B cell (primary cell): Measurements from ENCODE around the gene MYO1G. TPM values are rescaled to one million over a fixed set of nuclear protein-coding genes. Genes with fewer than 3 reads are reported as not detected.
A peak's percentile ranks its signal among the peaks of the same experiment; 100 is the strongest.

ENCODE experiments used
- ATAC-seq: fragments of 200-7000 bp; cut with Tn5 transposase; one replicate; pipeline ENCODE4 v1.10.0; 2021; ENCODE audit warnings: low read depth, mild to moderate bottlenecking, moderate number of reproducible peaks, moderate library complexity
- CTCF ChIA-PET: fragments of 350-600 bp; sonication (Branson Sonifier 250); formaldehyde crosslinking; loops from one replicate; lab custom pipeline; 2021; ENCODE audit warnings: antibody characterized with exemption, inconsistent platforms; lab: Charles Lee
- POLR2A ChIA-PET: fragments of 350-600 bp; sonication (Branson Sonifier 250); formaldehyde crosslinking; loops from one replicate; lab custom pipeline; 2021; ENCODE audit warnings: antibody characterized with exemption; lab: Charles Lee
- DNase-seq: peaks from one replicate; pipeline ENCODE4 v3.0.0; 2013
- H2AFZ ChIP-seq: 2 replicates; pipeline ENCODE4 v1.6.1; 2012; ENCODE audit warnings: mild to moderate bottlenecking, low read depth, low read length; ENCODE audit not compliant: insufficient read depth, poor library complexity, severe bottlenecking
- H3K27ac ChIP-seq, 2 donors: 1 replicate in 1 of 2; 2 replicates in 1 of 2; pipeline ENCODE4 v1.5.1; 2012 to 2013; ENCODE audit warnings: low read length in 2 of 2, mild to moderate bottlenecking in 2 of 2, moderate library complexity in 1 of 2
- H3K27me3 ChIP-seq, 4 experiments: fragments of 200-600 bp in 1 of 4; sonication (generic) in 1 of 4; replicated peaks in 1 of 4; 1 replicate in 2 of 4; 2 replicates in 2 of 4; pipeline versions ENCODE4 v1.6.1 to v1.7.0; 2013 to 2016; ENCODE audit warnings: low read length in 3 of 4, mild to moderate bottlenecking in 2 of 4, mixed read lengths in 1 of 4, moderate library complexity in 1 of 4; ENCODE audit not compliant: insufficient read depth in 4 of 4, control insufficient read depth in 3 of 4; ENCODE audit errors: control extremely low read depth in 1 of 4
- H3K36me3 ChIP-seq, 2 experiments: replicated peaks in 1 of 2; 1 replicate in 1 of 2; 2 replicates in 1 of 2; pipeline versions ENCODE4 v1.6.1 to v1.7.1; 2013; ENCODE audit warnings: low read length in 1 of 2; ENCODE audit not compliant: insufficient read depth in 2 of 2, control insufficient read depth in 1 of 2; ENCODE audit errors: control extremely low read depth in 1 of 2, extremely low read depth in 1 of 2
- H3K4me1 ChIP-seq, 2 donors: fragments of 200-600 bp in 1 of 2; sonication (generic) in 1 of 2; 1 replicate in 1 of 2; 2 replicates in 1 of 2; pipeline versions ENCODE4 v1.5.1 to v1.6.1; 2013 to 2017; ENCODE audit warnings: low read length in 2 of 2; ENCODE audit not compliant: control insufficient read depth in 2 of 2, insufficient read depth in 2 of 2
- H3K4me2 ChIP-seq: replicated peaks from 2 replicates; pipeline ENCODE3; 2012; ENCODE audit warnings: mild to moderate bottlenecking, low read depth, low read length; ENCODE audit not compliant: poor library complexity, severe bottlenecking
- H3K4me3 ChIP-seq, 5 experiments: fragments of 200-600 bp in 1 of 5; sonication (generic) in 1 of 5; 1 replicate in 3 of 5; 2 replicates in 2 of 5; pipeline versions ENCODE4 v1.5.1 to v1.7.0; 2011 to 2016; ENCODE audit warnings: low read length in 4 of 5, mild to moderate bottlenecking in 4 of 5, low read depth in 2 of 5, control low read depth in 1 of 5, moderate library complexity in 1 of 5; ENCODE audit not compliant: insufficient read depth in 1 of 5; ENCODE audit errors: control extremely low read depth in 1 of 5, extremely low read depth in 1 of 5
- H3K79me2 ChIP-seq: fragments of 200-600 bp; sonication (generic); one replicate; pipeline ENCODE4 v1.6.0; 2016; ENCODE audit warnings: low read length; ENCODE audit not compliant: control insufficient read depth, insufficient read depth
- H3K9ac ChIP-seq: fragments of 200-600 bp; sonication (generic); 2 replicates; pipeline ENCODE4 v1.6.1; 2017; ENCODE audit warnings: mild to moderate bottlenecking, low read length, moderate library complexity
- H3K9me3 ChIP-seq, 3 donors: one replicate each; pipeline versions ENCODE4 v1.6.1 to v1.7.1; 2013; ENCODE audit warnings: low read length in 2 of 3; ENCODE audit not compliant: control insufficient read depth in 2 of 3, insufficient read depth in 1 of 3; ENCODE audit errors: control extremely low read depth in 1 of 3
- H4K20me1 ChIP-seq: 2 replicates; pipeline ENCODE4 v1.6.0; 2012; ENCODE audit warnings: mild to moderate bottlenecking, low read length; ENCODE audit not compliant: insufficient read depth, control insufficient read depth, poor library complexity, severe bottlenecking
- H3K27ac Mint-ChIP-seq: one replicate; pipeline ENCODE4 v1.8.0; 2021; ENCODE audit warnings: mixed read lengths
- H3K27me3 Mint-ChIP-seq: one replicate; pipeline ENCODE4 v1.8.0; 2021; ENCODE audit warnings: mixed read lengths
- H3K4me1 Mint-ChIP-seq: one replicate; pipeline ENCODE4 v1.8.0; 2021; ENCODE audit warnings: mixed read lengths
- H3K4me3 Mint-ChIP-seq: one replicate; pipeline ENCODE4 v1.8.0; 2021; ENCODE audit warnings: mixed read lengths
- H3K9me3 Mint-ChIP-seq: one replicate; pipeline ENCODE4 v1.8.0; 2022; ENCODE audit warnings: mixed read lengths; ENCODE audit not compliant: insufficient read depth
- CTCF ChIP-seq: fragments of 200-600 bp; IDR thresholded peaks from one replicate; pipeline ENCODE4 v1.8.0; 2022; ENCODE audit warnings: antibody characterized with exemption, mild to moderate bottlenecking
- EZH2 ChIP-seq: IDR thresholded peaks from 2 replicates; pipeline ENCODE4 v1.6.1; 2012; ENCODE audit warnings: borderline replicate concordance, low read depth, mild to moderate bottlenecking, moderate library complexity, low read length; ENCODE audit not compliant: insufficient read depth, poor library complexity, severe bottlenecking
- WGBS: methylation state at CpG from one replicate; pipeline ENCODE4 v1.1.5; 2013; ENCODE audit warnings: missing lambda C conversion rate; ENCODE audit not compliant: insufficient coverage; 5-methylcytosine and 5-hydroxymethylcytosine counted together
- intact Hi-C: fragments of 100-400 bp; cut with micrococcal nuclease; formaldehyde crosslinking; loops from one replicate; pipeline ENCODE4 v1.10.0; 2022
- polyA plus RNA-seq: library from polyadenylated mRNA; depleted of rRNA; stranded (reverse); fragments of >200 nt; gene quantifications from 2 replicates; pipeline ENCODE4 v1.2.3, GENCODE V29; 2012
- total RNA-seq, 2 donors: library from RNA; stranded (reverse); fragments of 120-200 nt in 1 of 2; gene quantifications; 1 replicate in 1 of 2; 2 replicates in 1 of 2; pipeline versions ENCODE4 v1.2.3 to v1.2.4, GENCODE V29; 2013 to 2022

MYO1G gene
- total and polyA plus RNA-seq, 2 donors (not counting 1 experiment from before 2014, with no cell fraction given) = 104 to 239 TPM

GRCh38 chr7:44930921-44931320, 47.9 kb downstream of the MYO1G start:
- POLR2A ChIA-PET = no interaction called here
- Histone ChIP-seq H3K27ac (no peak overlapping the region), H3K4me2 (no peak overlapping the region), H3K27me3 (peaks cover 0 to 6% (median 2%) of the 10 kb centered on the region in 4 experiments), H3K4me3 (no peak overlapping the region), H3K79me2 (no peaks in the 10 kb centered on the region), H2AFZ (no peak overlapping the region), H3K4me1 (no peaks in the 10 kb centered on the region), H3K9ac (no peak overlapping the region), H3K9me3 (no peaks in the 10 kb centered on the region), H4K20me1 (no peaks in the 10 kb centered on the region), H3K36me3 (no peaks in the 10 kb centered on the region)
- Mint-ChIP-seq H3K4me1 (no peaks in the 10 kb centered on the region), H3K4me3 (no peak overlapping the region), H3K27me3 (peaks cover 14% of the 10 kb centered on the region), H3K27ac (no peak overlapping the region), H3K9me3 (no peaks in the 10 kb centered on the region)
- TF ChIP-seq CTCF (no peak), EZH2 (no peak)
- CTCF ChIA-PET = no interaction called here
- DNase-seq = no peak
- 100% methylated on average over 4 of the region's 6 CpGs for WGBS
- intact Hi-C loops = no loop called here
- no peak for ATAC-seq

GRCh38 chr7:44922351-44922694, 56.5 kb downstream of the MYO1G start:
- no peak overlapping the region for H3K4me3 Mint-ChIP-seq

More at GRCh38 chr7:44922351-44922694, 56.5 kb downstream of the MYO1G start:
- CTCF ChIA-PET = interaction anchor here (0.6 to 7.9 kb wide), 12 partner anchors 9 to 334 kb away, joined by 3 to 92 read pairs (median 6); partner anchors contain the start of gene H2AZ2
- H3K4me1 ChIP-seq = no peaks in the 10 kb centered on the region
- DNase-seq (no peak), ATAC-seq (peak; percentile 15)
- TF ChIP-seq CTCF (no peak), EZH2 (no peak)
- Mint-ChIP-seq H3K27ac (no peak overlapping the region), H3K4me1 (peaks cover 2% of the 10 kb centered on the region), H3K9me3 (no peaks in the 10 kb centered on the region), H3K27me3 (peaks cover 7% of the 10 kb centered on the region)
- intact Hi-C loops = loop anchor here (1.0 to 2.0 kb wide), 5 partner anchors 36 to 334 kb away; partner anchors contain the start of gene H2AZ2
- no peaks in the 10 kb centered on the region for H3K79me2 ChIP-seq
- H3K9ac ChIP-seq = no peak overlapping the region
- no peak overlapping the region for H3K27ac ChIP-seq
- 17% methylated on average over 2 of the region's 8 CpGs for WGBS
- no peak overlapping the region for H3K4me2 ChIP-seq
- H3K4me3 ChIP-seq = no peak overlapping the region
- peak overlapping the region; percentile 37 for H2AFZ ChIP-seq
- POLR2A ChIA-PET = interaction anchor here (0.7 kb wide), 1 partner anchor 871 kb away, joined by 10 read pairs; no protein-coding TSS in a partner anchor
- H3K9me3 ChIP-seq = peaks cover 0 to 3% (median 0%) of the 10 kb centered on the region in 3 donors
- H3K36me3 ChIP-seq = no peaks in the 10 kb centered on the region
- peaks cover 0 to 6% (median 2%) of the 10 kb centered on the region in 4 experiments for H3K27me3 ChIP-seq
- H4K20me1 ChIP-seq = no peaks in the 10 kb centered on the region
